ENCODE data around the gene NMNAT1.

Gene NMNAT1

DNA sequence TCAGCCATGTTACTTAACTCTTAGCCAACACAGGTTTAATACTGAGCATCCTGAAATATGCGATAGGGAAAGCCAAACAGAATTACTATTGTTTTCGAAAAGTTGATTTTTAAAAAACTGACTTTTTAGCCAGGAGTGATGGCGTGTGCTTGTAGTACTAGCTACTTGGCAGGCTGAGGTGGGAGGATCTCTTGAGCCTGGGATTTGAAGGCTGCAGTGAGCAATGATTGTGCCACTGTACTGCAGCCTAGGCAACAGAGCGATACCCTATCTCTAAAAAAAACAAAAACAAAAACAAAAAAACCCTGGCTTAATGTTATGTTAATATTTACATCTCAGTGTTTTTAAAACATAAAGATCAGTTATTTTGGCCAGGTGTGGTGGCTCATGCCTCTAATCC lies 16.7 kb downstream of the NMNAT1 start:
- no peak overlapping the region for H3K27ac ChIP-seq
- no peaks in the 10 kb centered on the region for H3K36me3 ChIP-seq
- no peaks in the 10 kb centered on the region for H3K9me3 ChIP-seq
- no peaks in the 10 kb centered on the region for H3K4me1 ChIP-seq (ENCODE audit: control insufficient read depth in 1 of 2, insufficient read depth in 1 of 2, low read depth in 1 of 2, low read length in 1 of 2)
- H3K4me3 ChIP-seq (ENCODE audit: low read depth in 1 of 2, low read length in 1 of 2), result no peak overlapping the region
- TF ChIP-seq, protein P1, sequence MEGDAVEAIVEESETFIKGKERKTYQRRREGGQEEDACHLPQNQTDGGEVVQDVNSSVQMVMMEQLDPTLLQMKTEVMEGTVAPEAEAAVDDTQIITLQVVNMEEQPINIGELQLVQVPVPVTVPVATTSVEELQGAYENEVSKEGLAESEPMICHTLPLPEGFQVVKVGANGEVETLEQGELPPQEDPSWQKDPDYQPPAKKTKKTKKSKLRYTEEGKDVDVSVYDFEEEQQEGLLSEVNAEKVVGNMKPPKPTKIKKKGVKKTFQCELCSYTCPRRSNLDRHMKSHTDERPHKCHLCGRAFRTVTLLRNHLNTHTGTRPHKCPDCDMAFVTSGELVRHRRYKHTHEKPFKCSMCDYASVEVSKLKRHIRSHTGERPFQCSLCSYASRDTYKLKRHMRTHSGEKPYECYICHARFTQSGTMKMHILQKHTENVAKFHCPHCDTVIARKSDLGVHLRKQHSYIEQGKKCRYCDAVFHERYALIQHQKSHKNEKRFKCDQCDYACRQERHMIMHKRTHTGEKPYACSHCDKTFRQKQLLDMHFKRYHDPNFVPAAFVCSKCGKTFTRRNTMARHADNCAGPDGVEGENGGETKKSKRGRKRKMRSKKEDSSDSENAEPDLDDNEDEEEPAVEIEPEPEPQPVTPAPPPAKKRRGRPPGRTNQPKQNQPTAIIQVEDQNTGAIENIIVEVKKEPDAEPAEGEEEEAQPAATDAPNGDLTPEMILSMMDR (IDR thresholded peaks at IDR 0.05), result no peak
- no peaks in the 10 kb centered on the region for H3K27me3 ChIP-seq

DNA sequence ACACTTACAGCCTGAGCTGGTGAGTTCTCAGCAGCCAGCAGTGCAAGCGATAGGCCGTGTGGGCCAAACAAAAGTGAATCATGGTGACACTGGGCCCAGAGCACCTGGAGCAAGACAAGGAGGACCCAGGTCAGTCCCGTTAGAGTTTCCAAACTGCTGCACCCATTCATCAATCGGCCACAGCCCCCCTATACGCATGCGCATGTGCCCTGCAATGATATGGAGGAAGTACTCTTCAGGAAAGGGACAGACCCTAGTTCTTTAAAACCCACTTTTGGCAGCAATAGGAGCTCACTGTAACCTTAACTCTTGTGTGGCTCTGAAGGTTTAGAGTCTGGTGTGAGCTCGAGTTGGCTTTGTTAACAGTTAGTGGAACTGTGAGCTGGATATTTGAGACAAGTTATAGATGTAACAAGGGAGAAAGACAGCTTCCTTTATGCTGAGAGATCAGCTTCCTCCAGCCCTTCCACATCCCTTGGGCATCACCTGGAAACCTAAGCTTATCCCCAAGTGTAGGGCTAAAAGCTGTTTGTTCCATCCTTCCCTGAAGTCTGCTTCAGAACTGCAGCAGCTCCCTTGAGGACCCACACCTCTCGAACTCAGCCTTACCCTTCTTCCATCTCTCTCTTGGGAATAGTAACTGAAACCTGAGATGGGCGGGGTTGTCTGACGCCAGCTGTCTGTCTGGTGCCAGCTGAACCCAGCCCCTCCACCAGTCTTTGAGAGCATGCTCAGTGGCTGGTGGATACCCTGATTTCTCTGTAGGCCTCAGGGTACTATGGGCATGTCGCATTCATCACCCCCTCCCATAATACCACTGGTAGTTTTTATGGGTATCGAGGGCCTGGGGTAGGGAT lies 17.7 kb downstream of the NMNAT1 start:
- Histone ChIP-seq H3K4me1 (ENCODE audit: control insufficient read depth in 1 of 2, insufficient read depth in 1 of 2, low read depth in 1 of 2, low read length in 1 of 2) (no peaks in the 10 kb centered on the region), H3K27ac (peak overlapping the region; percentile 15), H3K9me3 (no peaks in the 10 kb centered on the region), H3K36me3 (no peaks in the 10 kb centered on the region), H3K27me3 (no peaks in the 10 kb centered on the region), H3K4me3 (ENCODE audit: low read depth in 1 of 2, low read length in 1 of 2) (no peak overlapping the region)
- TF ChIP-seq, protein P1 (IDR thresholded peaks at IDR 0.05), result no peak

DNA sequence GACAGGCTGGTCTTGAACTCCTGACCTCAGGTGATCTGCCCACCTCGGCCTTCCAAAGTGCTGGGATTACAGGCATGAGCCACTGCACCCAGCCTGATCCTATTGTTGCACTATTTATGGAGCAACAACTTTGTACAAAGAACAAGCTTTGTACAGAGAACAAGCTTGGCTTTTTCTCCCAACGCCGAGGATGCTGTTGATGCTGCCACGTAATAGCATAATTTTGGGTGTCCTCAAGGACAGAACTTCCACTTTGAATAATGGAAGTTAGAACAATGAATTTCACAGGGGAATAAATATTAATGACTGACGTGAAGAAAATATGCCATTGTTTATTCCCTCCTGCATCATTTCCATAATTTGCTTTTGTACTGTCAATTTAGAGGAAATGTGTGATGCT lies 41.0 kb downstream of the NMNAT1 start:
- TF ChIP-seq, protein P1 (IDR thresholded peaks at IDR 0.05), result no peak
- Histone ChIP-seq H3K27me3 (no peaks in the 10 kb centered on the region), H3K9me3 (no peaks in the 10 kb centered on the region), H3K36me3 (peaks cover 38% of the 10 kb centered on the region), H3K27ac (no peak overlapping the region), H3K4me1 (ENCODE audit: control insufficient read depth in 1 of 2, insufficient read depth in 1 of 2, low read depth in 1 of 2, low read length in 1 of 2) (peaks cover 2 to 6% of the 10 kb centered on the region in 2 experiments), H3K4me3 (ENCODE audit: low read depth in 1 of 2, low read length in 1 of 2) (no peak overlapping the region)

DNA sequence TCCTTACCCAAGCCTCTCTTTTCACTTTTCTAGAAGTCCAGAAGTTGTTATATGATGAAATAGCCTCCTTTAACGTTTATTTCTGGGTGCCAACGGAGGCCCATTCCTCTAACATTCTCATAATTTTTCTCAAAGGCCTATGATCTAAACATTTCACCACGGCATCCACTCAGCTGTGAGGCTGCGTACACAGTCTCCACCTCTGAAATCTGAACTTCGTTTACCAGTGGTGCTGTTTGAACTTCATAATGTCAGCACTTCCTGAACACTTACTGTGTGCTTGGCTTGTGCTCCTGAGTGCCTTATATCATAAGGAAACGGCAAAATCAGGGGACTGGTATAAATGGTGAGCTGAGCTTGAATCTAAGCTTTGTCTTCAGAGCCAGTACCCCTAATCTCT lies 41.7 kb downstream of the NMNAT1 start:
- Histone ChIP-seq H3K27ac (peak overlapping the region; percentile 3), H3K4me3 (ENCODE audit: low read depth in 1 of 2, low read length in 1 of 2) (no peak overlapping the region), H3K27me3 (no peaks in the 10 kb centered on the region), H3K9me3 (no peaks in the 10 kb centered on the region), H3K4me1 (ENCODE audit: control insufficient read depth in 1 of 2, insufficient read depth in 1 of 2, low read depth in 1 of 2, low read length in 1 of 2) (peaks cover 10 to 13% of the 10 kb centered on the region in 2 experiments), H3K36me3 (peaks cover 36% of the 10 kb centered on the region)
- TF ChIP-seq, protein P1 (IDR thresholded peaks at IDR 0.05), result no peak

DNA sequence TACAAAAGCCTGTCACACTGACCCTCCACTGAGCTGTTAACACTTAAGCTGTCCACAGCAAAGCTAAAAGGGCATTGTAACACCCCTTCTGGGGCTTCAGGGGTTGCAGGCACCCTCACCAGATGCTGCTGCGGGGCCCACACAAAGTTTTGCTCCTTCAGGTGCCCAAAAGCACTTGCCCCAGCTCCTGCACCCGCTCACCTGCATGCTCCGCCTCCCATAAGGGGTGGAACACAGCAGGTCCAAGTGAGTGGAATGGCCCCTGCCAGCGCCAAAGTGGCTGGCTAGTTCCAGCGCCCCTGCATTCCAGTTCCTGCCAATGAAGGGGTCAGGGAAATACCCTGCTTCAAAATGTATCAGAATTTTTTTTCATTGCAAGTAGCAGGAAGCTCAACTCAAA lies 46.5 kb downstream of the NMNAT1 start:
- H3K9me3 ChIP-seq, result no peaks in the 10 kb centered on the region
- peaks cover 6% of the 10 kb centered on the region for H3K27me3 ChIP-seq
- H3K36me3 ChIP-seq, result peaks cover 8% of the 10 kb centered on the region
- TF ChIP-seq, protein P1 (IDR thresholded peaks at IDR 0.05), result no peak
- H3K4me3 ChIP-seq (ENCODE audit: low read depth in 1 of 2, low read length in 1 of 2), result no peak overlapping the region
- peaks cover 48 to 51% of the 10 kb centered on the region in 2 experiments for H3K4me1 ChIP-seq (ENCODE audit: control insufficient read depth in 1 of 2, insufficient read depth in 1 of 2, low read depth in 1 of 2, low read length in 1 of 2)
- H3K27ac ChIP-seq, result peak overlapping the region; percentile 94
